HCT116 (cell line): ENCODE results near the gene TMEM87A. TPM values are rescaled to one million over a fixed set of nuclear protein-coding genes. Genes with fewer than 3 reads are reported as not detected.

Experiments
- ATAC-seq: fragments of 200-7000 bp; cut with Tn5 transposase; 2 replicates; pipeline ENCODE4 v1.9.1; 2020; ENCODE audit warnings: mild to moderate bottlenecking, moderate library complexity
- BruUV-seq: library from RNA; stranded (reverse); fragments of 400-500 nt; replicated peaks from 2 replicates; lab custom pipeline; 2021; lab: Mats Ljungman, UMichigan
- CTCF ChIA-PET: fragments of 300-600 bp; sonication (Branson Sonifier 250); formaldehyde crosslinking; loops from one replicate; lab custom pipeline; 2021; ENCODE audit warnings: antibody characterized with exemption; lab: Charles Lee
- POLR2A ChIA-PET: fragments of 300-600, 350-600 bp; sonication (Branson Sonifier 250); formaldehyde crosslinking; loops from one replicate; lab custom pipeline; 2021; ENCODE audit warnings: antibody characterized with exemption; lab: Charles Lee
- RAD21 ChIA-PET, 2 experiments: fragments of 300-600 bp; sonication (Branson Sonifier 250); formaldehyde crosslinking; loops; one replicate each; lab custom pipeline; 2023; ENCODE audit warnings: low total read pairs in 2 of 2; ENCODE audit not compliant: uncharacterized antibody in 2 of 2, unreplicated experiment in 2 of 2, low non-redundant PET in 1 of 2; lab: Charles Lee
- DNase-seq: peaks from one replicate; pipeline ENCODE4 v3.0.0-alpha.2; 2010; ENCODE audit warnings: low read depth, low spot score
- H2AFZ ChIP-seq: fragments of 200-600 bp; shearing (Covaris generic), sonication (generic); 2 replicates; pipeline ENCODE4 v1.6.1; 2017; ENCODE audit warnings: low read depth, mixed run types, mixed read lengths, antibody characterized with exemption, low read length; ENCODE audit not compliant: poor library complexity, severe bottlenecking
- H3K27ac ChIP-seq: 2 replicates; pipeline ENCODE4 v1.5.1; 2012; ENCODE audit warnings: low read depth, low read length
- H3K27me3 ChIP-seq: fragments of 200-600 bp; sonication (generic); 2 replicates; pipeline ENCODE4 v1.6.1; 2016; ENCODE audit warnings: mixed run types, low read length, mixed read lengths; ENCODE audit not compliant: insufficient read depth
- H3K36me3 ChIP-seq, 2 experiments: fragments of 200-500 bp in 1 of 2; fragments of 200-600 bp in 1 of 2; sonication (Bioruptor generic) in 1 of 2; sonication (generic) in 1 of 2; 2 replicates each; pipeline versions ENCODE4 v1.5.1 to v1.6.1; 2014 to 2016; ENCODE audit warnings: low read length in 2 of 2, inconsistent platforms in 1 of 2, mixed read lengths in 1 of 2, mixed run types in 1 of 2; ENCODE audit not compliant: insufficient read depth in 2 of 2, control insufficient read depth in 1 of 2
- H3K4me1 ChIP-seq, 2 experiments: fragments of 200-600 bp in 1 of 2; sonication (generic) in 1 of 2; 2 replicates each; pipeline versions ENCODE4 v1.5.1 to v1.6.1; 2012 to 2017; ENCODE audit warnings: low read length in 2 of 2, inconsistent platforms in 1 of 2, mild to moderate bottlenecking in 1 of 2, mixed read lengths in 1 of 2, mixed run types in 1 of 2, moderate library complexity in 1 of 2; ENCODE audit not compliant: insufficient read depth in 2 of 2, control insufficient read depth in 1 of 2
- H3K4me2 ChIP-seq: fragments of 200-600 bp; sonication (generic); 2 replicates; pipeline ENCODE4 v1.6.1; 2017; ENCODE audit warnings: mixed run types, low read length, mixed read lengths
- H3K4me3 ChIP-seq, 2 experiments: fragments of 200-600 bp in 1 of 2; sonication (generic) in 1 of 2; replicated peaks in 1 of 2; 2 replicates each; pipeline ENCODE4 v1.5.1; 2011 to 2016; ENCODE audit warnings: low read length in 2 of 2, control low read depth in 1 of 2, low read depth in 1 of 2, mild to moderate bottlenecking in 1 of 2, mixed read lengths in 1 of 2, mixed run types in 1 of 2
- H3K79me2 ChIP-seq: fragments of 200-600 bp; sonication (generic); 2 replicates; pipeline ENCODE4 v1.6.1; 2017; ENCODE audit warnings: mild to moderate bottlenecking, mixed run types, low read length, moderate library complexity, mixed read lengths; ENCODE audit not compliant: insufficient read depth
- H3K9ac ChIP-seq: fragments of 200-600 bp; sonication (generic); 2 replicates; pipeline ENCODE4 v1.6.1; 2016; ENCODE audit warnings: low read length, mixed read lengths
- H3K9me2 ChIP-seq: fragments of 200-600 bp; sonication (generic), shearing (Covaris generic); 2 replicates; pipeline ENCODE4 v1.6.1; 2017; ENCODE audit warnings: mixed run types, mild to moderate bottlenecking, moderate library complexity; ENCODE audit not compliant: insufficient read depth
- H3K9me3 ChIP-seq, 2 experiments: fragments of 200-500 bp in 1 of 2; fragments of 200-600 bp in 1 of 2; sonication (Bioruptor generic) in 1 of 2; sonication (generic) in 1 of 2; 2 replicates each; pipeline ENCODE4 v1.6.1; 2014 to 2017; ENCODE audit warnings: low read length in 2 of 2, mixed read lengths in 2 of 2, inconsistent platforms in 1 of 2, low read depth in 1 of 2, mild to moderate bottlenecking in 1 of 2, mixed run types in 1 of 2, moderate library complexity in 1 of 2; ENCODE audit not compliant: control insufficient read depth in 1 of 2, insufficient read depth in 1 of 2
- H4K20me1 ChIP-seq: fragments of 200-600 bp; sonication (generic), shearing (Covaris generic); 2 replicates; pipeline ENCODE4 v1.6.1; 2017; ENCODE audit warnings: mixed run types, mild to moderate bottlenecking, moderate library complexity; ENCODE audit not compliant: insufficient read depth
- JUND ChIP-seq: IDR thresholded peaks from 2 replicates; pipeline ENCODE4 v1.6.1; 2012
- POLR2AphosphoS5 ChIP-seq: IDR thresholded peaks from 2 replicates; pipeline ENCODE4 v1.6.1; 2011; ENCODE audit warnings: mild to moderate bottlenecking, low read depth, low read length, moderate library complexity
- RAD21 ChIP-seq: IDR thresholded peaks from 2 replicates; pipeline ENCODE4 v1.6.1; 2012; ENCODE audit warnings: low read depth, mild to moderate bottlenecking
- SRF ChIP-seq: IDR thresholded peaks from 2 replicates; pipeline ENCODE4 v1.6.1; 2012; ENCODE audit warnings: low read depth
- TCF7L2 ChIP-seq: IDR thresholded peaks from 2 replicates; pipeline ENCODE4 v1.7.0; 2011; ENCODE audit warnings: borderline replicate concordance, inconsistent platforms; ENCODE audit not compliant: insufficient read depth, insufficient read length; ENCODE audit errors: extremely low read depth
- ZFX ChIP-seq: fragments of 450-650 bp; IDR thresholded peaks from 2 replicates; pipeline ENCODE4 v1.6.1; 2017
- intact Hi-C: fragments of 100-400 bp; cut with micrococcal nuclease; formaldehyde crosslinking; loops from 2 replicates; pipeline ENCODE4 v1.10.0; 2022
- total RNA-seq: library from RNA; stranded (reverse); gene quantifications from one replicate; pipeline ENCODE4 v1.2.1, GENCODE V29; 2021; ENCODE audit not compliant: unreplicated experiment
- TF ChIP-seq, protein P1 (sequence below): IDR thresholded peaks from 2 replicates; pipeline ENCODE4 v1.6.1; 2012
- TF ChIP-seq, protein P2 (sequence below), 3 experiments: fragments of 200-600 bp in 1 of 3; sonication (generic) in 1 of 3; IDR thresholded peaks in 2 of 3; conservative IDR thresholded peaks in 1 of 3; 2 replicates each; pipeline ENCODE4 v1.5.1; 2012 to 2017; ENCODE audit warnings: low read depth in 2 of 3, low read length in 2 of 3, antibody characterized with exemption in 1 of 3, borderline replicate concordance in 1 of 3, control low read depth in 1 of 3, mild to moderate bottlenecking in 1 of 3, mixed read lengths in 1 of 3, mixed run types in 1 of 3, moderate library complexity in 1 of 3; ENCODE audit not compliant: insufficient read depth in 1 of 3
- TF ChIP-seq, protein P3 (sequence below): IDR thresholded peaks from 2 replicates; pipeline ENCODE4 v1.6.1; 2011; ENCODE audit warnings: mild to moderate bottlenecking, low read length, moderate library complexity; ENCODE audit not compliant: insufficient replicate concordance; ENCODE audit errors: extremely low read depth

The TMEM87A gene
- total RNA-seq, 1 experiment from 2014 or later: 44.0 TPM

DNA sequence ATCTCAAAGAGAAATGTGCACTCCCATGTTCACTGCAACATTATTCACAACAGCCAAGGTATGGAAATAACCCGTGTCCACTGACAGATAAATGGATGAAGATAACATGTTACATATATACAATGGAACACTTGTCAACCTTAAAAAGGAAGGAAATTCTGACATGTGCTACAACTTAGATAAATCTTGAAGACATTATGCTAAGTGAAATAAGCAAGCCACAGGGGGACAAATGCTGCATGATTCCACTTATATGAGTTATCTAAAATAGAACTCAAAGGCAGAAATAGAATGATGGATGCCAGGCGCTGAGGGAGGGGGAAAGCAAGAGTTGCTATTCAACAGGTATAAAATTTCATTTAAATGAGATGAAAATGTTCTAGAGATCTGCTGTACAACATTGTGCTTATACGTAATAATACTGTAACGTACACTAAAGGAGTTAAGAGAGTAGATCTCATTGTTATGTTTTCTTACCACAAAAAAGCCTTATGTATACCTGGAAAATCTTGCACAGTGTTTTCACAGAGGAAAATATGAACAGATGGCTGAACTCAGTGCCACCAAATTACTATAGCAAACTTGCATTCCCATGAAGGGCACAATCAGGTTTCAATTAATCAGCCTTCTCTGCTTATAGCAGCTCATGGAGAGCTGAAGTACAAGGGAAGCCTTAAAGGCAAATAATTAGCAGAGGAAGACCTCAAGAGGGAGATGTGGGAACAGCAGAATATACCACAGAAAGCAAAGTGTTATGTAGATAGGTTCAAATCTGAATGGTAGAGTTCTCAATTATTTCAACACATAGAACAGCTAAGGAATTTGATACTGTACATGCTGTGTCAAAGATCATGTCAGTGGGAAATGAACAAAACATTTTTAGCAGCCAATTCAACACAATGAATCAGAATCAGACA lies 57.1 kb downstream of the TMEM87A start:
- Histone ChIP-seq H3K4me3 (no peak overlapping the region), H3K9me3 (no peaks in the 10 kb centered on the region), H2AFZ (no peak overlapping the region), H3K27ac (no peak overlapping the region), H3K4me1 (no peaks in the 10 kb centered on the region), H3K79me2 (peaks cover 2% of the 10 kb centered on the region; the same call in 1 of the 2 replicates), H3K9ac (no peak overlapping the region), H3K9me2 (no peaks in the 10 kb centered on the region), H3K36me3 (peaks cover 25 to 30% of the 10 kb centered on the region in 2 experiments), H3K27me3 (no peaks in the 10 kb centered on the region), H4K20me1 (no peaks in the 10 kb centered on the region), H3K4me2 (no peak overlapping the region)
- intact Hi-C loops: no loop called here
- no peak for DNase-seq
- TF ChIP-seq, protein P1, sequence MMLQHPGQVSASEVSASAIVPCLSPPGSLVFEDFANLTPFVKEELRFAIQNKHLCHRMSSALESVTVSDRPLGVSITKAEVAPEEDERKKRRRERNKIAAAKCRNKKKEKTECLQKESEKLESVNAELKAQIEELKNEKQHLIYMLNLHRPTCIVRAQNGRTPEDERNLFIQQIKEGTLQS: no peak
- TF ChIP-seq, protein P2, sequence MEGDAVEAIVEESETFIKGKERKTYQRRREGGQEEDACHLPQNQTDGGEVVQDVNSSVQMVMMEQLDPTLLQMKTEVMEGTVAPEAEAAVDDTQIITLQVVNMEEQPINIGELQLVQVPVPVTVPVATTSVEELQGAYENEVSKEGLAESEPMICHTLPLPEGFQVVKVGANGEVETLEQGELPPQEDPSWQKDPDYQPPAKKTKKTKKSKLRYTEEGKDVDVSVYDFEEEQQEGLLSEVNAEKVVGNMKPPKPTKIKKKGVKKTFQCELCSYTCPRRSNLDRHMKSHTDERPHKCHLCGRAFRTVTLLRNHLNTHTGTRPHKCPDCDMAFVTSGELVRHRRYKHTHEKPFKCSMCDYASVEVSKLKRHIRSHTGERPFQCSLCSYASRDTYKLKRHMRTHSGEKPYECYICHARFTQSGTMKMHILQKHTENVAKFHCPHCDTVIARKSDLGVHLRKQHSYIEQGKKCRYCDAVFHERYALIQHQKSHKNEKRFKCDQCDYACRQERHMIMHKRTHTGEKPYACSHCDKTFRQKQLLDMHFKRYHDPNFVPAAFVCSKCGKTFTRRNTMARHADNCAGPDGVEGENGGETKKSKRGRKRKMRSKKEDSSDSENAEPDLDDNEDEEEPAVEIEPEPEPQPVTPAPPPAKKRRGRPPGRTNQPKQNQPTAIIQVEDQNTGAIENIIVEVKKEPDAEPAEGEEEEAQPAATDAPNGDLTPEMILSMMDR (IDR thresholded peaks at IDR 0.05 in 2 of 3, conservative IDR thresholded peaks at IDR 0.05 in 1 of 3; ENCODE audit: borderline replicate concordance in 1 of 3, insufficient read depth in 1 of 3, low read depth in 2 of 3, low read length in 2 of 3): peak in 1 of 3 experiments; percentile 10; a peak in 1 of 6 replicates
- no peak for TF ChIP-seq SRF
- no peak for TF ChIP-seq JUND
- no TSS peak for BruUV-seq
- ChIA-PET CTCF (no interaction called here), POLR2A (no interaction called here), RAD21 (no interaction called here)
- ATAC-seq: peak; percentile 42; the same call in 1 of the 2 replicates

DNA sequence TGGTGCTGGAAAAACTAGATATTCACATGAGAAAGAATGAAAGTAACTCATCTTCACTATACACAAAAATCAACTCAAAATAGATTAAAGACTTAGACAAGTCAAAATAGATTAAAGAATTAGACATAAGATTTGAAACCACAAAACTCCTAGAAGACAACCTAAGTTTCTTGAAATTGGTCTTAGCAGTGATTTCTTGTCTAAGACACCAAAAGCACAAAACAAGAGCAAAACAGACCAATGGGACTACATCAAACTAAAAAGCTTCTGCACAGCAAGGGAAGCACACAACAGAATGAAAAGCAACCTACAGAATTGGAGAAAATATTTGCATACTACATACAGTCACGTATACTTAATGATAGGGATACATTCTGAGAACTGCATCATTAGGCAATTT lies 58.6 kb downstream of the TMEM87A start:
- H3K4me2 ChIP-seq: no peak overlapping the region
- H3K27ac ChIP-seq: no peak overlapping the region
- no peaks in the 10 kb centered on the region for H3K9me3 ChIP-seq
- ATAC-seq: no peak
- no peaks in the 10 kb centered on the region for H3K9me2 ChIP-seq
- peaks cover 2% of the 10 kb centered on the region; the same call in 1 of the 2 replicates for H3K79me2 ChIP-seq
- no peak overlapping the region for H2AFZ ChIP-seq
- peaks cover 33 to 39% of the 10 kb centered on the region in 2 experiments for H3K36me3 ChIP-seq
- H3K9ac ChIP-seq: no peak overlapping the region
- no peaks in the 10 kb centered on the region for H4K20me1 ChIP-seq
- POLR2A ChIA-PET: no interaction called here
- TF ChIP-seq ZFX (no peak), RAD21 (no peak), TCF7L2 (no peak), POLR2AphosphoS5 (no peak)
- TF ChIP-seq, protein P1: no peak
- TF ChIP-seq, protein P3, sequence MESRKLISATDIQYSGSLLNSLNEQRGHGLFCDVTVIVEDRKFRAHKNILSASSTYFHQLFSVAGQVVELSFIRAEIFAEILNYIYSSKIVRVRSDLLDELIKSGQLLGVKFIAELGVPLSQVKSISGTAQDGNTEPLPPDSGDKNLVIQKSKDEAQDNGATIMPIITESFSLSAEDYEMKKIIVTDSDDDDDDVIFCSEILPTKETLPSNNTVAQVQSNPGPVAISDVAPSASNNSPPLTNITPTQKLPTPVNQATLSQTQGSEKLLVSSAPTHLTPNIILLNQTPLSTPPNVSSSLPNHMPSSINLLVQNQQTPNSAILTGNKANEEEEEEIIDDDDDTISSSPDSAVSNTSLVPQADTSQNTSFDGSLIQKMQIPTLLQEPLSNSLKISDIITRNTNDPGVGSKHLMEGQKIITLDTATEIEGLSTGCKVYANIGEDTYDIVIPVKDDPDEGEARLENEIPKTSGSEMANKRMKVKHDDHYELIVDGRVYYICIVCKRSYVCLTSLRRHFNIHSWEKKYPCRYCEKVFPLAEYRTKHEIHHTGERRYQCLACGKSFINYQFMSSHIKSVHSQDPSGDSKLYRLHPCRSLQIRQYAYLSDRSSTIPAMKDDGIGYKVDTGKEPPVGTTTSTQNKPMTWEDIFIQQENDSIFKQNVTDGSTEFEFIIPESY: no peak
- RAD21 ChIA-PET: no interaction called here
- BruUV-seq: no TSS peak
- CTCF ChIA-PET: no interaction called here
- DNase-seq: no peak
- no peaks in the 10 kb centered on the region for H3K4me1 ChIP-seq
- no peaks in the 10 kb centered on the region for H3K27me3 ChIP-seq
- intact Hi-C loops: no loop called here
- no peak overlapping the region for H3K4me3 ChIP-seq
